Suppressor macrophage treated with lipopolysaccharide for 1 hour (primary cell): Measurements from ENCODE around the gene CALCOCO2.
A peak's percentile ranks its signal among the peaks of the same experiment; 100 is the strongest.

Experiments used
- DNase-seq, 3 donors: peaks; one replicate each; pipeline ENCODE4 v3.0.0-alpha.2; 2020 to 2022

CALCOCO2 gene

DNA sequence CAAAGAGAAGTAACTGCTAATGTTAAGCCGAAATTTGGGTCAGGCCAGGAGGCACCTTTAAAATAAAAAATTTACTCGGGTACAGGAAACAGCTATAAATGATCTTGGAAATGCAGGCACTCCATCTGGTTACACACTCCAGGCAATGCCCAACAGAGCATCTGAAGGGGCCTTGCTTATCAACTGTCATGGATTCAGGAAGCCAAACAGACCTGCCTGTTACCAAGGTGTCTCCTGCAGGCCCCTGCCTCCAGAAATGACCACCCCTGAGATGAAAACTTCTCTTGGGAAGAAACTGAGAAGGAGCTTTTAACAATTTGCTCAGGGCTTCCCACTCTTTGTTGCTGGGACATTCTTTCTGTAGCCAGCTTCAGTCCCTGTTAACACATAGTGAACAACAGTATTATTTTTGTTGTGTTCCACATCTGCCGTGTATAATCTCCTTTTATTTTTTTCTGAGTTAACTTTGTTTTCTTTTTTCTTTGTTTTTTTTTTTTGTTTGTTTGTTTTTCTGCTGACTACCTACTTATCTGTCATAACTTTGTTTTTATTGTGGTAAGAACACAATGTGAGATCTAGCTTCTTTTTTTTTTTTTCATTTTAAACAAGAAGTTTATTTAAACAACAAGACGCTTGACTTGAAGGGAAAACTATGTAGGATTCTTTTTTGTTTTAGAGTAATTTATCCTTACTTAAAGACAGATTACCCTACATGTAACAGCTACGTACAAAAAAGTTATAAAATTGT lies 43.0 kb downstream of the CALCOCO2 start:
- DNase-seq, result peak in 1 of 3 donors; percentile 12

DNA sequence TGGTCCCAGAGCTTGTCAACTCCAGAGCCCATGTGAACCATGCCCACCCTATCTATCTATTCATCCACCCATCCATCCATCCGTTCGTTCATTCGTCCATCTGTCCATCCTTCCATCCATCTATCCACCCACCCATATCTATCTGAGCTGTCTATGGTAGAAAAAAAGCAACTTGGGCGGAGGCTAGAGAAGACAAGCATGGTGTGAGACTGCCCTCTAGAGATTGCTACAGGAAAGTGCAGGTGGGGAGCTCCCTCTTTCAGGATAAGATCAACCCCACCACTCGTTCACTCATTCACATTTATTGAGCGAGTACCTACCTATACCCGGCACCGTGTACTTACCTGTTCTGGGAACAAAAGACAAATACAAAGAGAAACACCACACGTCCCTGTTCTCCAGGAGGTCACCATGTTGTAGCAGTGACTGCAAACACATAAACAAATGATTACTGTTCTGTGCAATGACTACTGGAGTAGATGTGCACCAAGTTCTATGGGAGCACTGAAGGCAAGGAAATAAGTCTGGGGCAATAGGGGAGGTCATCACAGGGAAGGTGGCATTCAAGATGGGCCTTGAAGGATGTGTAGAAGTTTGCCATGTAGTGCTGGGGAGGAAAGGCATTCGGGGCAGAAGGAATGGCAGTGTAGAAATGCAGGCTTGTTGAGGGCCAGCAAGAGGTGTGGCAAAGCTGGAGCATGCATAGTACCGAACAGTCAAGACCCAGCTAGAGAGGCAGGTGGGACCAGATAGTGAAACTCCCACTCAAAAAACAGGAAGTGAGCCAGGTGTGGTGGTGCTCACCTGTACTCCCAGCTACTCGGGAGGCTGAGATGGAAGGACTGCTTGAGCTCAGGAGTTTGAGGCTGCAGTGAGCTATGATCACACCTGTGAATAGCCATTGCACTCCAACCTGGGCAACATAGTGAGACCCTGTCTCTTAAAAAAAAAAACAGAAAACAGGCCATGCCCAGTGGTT lies 48.4 kb downstream of the CALCOCO2 start:
- DNase-seq, result peak; percentile 77 to 82 (median 77)

DNA sequence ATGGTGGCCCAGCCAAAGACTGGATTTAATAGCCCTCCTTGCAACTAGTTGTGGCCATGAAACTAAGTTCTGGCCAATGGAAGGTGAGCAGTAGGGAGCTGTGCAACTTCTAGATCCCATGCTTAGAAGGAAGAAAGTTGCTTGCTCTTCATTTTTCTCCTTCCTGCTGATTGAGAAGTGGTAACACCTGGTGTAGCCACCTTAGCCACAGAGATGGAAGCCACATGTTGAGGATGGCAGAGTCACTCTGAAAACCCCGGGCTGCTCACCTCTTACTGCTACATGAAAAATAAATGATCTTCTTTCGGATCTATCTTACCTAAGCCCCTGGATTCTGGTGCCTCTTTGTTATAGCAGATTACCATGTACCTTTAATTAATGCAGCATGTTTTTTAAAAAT lies 51.4 kb downstream of the CALCOCO2 start:
- no peak for DNase-seq

DNA sequence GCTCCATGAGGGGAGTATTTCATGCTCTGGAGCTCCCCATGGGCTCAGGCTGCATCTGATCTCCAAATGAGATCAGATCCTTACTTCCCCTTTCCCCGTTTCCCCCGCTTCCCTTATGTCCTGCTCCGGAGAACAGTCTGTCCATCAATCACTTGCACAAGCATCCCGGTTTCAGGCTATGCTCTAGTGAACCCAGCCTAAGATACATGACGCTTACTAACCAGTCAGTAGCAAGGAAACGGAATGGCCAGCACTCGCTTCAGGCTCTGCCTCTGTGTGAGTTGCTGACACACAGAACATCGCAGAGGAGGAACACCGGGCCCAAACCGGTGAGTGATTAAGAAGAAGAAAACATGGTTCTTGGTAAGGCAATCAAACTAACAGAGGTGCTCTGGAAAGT lies 52.3 kb downstream of the CALCOCO2 start:
- DNase-seq, result peak; percentile 28 to 49 (median 41)

DNA sequence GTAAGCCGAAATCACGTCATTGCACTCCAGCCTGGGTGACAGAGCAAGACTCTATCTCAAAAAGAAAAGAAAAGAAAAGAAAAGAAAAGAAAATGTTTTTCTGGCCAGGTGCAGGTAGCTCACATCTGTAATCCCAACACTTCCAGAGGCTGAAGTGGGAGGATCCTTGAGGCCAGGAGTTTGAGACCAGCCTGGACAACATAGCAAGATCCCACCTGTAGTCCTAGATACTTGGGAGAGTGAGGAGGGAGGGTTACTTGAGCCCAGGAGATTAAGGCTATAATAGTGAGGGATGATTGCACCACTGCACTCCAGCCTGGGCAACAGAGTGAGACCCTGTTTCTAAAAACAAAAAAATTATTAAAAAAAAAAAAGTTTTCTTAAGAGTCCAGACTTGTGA lies 59.3 kb downstream of the CALCOCO2 start:
- no peak for DNase-seq

DNA sequence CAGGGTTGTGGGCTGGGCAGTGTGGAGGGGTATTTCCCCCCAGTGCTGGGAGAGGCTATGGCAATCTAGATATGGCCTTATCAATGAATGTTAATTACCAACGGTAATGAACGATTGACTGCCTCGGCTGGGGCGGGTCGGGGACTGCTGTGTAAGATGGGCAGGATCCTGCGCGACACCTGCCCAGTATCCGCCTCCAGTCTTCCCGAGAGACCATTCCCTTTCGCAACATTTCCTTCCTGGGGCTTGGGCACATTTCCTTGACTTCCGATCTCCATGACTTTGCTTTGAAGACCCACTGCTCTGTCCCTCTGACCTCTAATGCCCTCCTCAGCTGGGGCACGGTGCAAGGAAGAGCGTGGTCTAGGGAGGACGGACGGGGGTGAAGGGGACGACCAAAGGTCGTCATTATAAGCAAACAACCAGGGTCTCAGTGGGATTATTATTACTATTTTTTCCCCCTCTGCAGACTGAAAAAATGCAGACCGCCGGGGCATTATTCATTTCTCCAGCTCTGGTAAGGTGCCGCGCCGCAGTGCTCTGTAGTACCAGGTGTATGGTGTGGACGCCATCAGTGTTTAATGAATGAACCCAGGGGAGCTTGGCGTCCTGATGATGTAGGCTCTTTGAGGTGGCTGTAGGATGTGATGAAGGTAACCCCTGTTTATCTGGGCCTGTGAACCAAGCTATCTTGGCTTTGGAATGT lies 62.3 kb downstream of the CALCOCO2 start:
- no peak for DNase-seq

DNA sequence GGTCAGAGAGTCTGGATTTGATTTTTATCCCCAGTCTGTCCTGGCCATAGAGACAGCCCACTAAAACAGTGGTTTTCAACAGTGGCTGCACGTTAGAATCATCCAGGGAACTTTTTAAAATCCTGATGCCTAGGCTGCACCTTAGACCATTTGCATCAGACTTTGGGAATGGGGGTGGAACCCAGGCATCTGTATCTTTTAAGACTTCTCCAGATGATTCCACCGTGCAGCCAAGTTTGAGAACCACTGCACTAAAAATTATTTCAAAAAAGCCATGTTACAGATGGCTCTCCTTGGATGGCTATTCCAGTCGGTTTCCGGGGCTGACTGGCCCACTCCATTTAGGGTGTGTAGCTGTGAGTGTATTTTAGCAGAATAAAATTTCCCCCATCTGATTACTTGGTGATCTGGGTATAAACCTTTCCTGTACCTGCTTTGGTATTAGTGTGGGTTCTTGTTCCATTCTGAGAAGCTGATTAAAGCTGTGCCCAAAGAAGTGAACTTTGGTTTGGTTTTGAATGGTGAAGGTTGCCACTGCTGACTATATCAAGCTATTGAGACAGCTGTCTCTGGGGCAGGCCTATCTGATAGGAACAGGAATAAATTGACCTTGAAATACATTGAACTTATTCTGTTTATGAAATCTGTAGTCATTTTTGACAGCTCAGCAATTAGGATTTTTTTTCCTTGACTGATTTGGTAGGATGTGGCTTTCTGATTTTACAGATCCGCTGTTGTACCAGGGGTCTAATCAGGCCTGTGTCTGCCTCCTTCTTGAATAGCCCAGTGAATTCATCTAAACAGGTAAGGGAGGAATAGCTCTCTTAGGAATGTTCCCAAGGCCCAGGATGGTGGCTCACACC lies 63.0 kb downstream of the CALCOCO2 start:
- no peak for DNase-seq

DNA sequence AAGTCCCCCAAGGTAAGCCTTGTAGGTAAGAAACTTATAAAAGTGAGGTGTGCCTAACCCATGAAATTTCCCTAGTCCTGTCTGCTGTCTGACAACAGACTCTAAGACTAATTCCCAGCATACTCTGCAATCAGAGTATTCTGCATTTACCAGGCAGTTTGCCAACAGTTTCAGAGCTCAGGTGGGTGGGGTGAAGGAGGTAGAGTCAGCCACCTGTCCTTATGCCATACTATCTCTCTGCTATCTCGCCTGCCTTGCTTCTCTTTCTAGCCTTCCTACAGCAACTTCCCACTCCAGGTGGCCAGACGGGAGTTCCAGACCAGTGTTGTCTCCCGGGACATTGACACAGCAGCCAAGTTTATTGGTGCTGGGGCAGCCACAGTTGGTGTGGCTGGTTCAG lies 64.1 kb downstream of the CALCOCO2 start:
- no peak for DNase-seq

DNA sequence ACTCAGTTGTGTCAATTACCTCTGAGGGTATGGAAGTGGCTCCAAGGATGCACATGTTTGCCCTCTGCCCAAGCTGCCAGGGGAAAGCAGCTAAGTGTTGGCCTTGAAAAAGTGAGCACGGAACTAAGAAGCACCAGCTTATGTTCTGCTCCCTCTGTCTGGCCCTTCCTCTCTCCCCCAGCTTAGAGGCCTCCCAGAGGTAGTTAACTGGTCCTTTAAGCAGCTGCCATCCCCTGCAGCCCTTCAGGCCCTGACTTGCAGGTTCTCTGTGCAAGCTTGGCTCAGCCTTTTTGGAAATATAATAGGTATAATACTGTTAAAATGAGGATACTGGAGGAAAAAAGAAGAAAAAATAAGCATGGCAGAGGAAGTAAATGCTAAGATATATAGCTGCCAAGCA lies 70.4 kb downstream of the CALCOCO2 start:
- DNase-seq, result no peak

DNA sequence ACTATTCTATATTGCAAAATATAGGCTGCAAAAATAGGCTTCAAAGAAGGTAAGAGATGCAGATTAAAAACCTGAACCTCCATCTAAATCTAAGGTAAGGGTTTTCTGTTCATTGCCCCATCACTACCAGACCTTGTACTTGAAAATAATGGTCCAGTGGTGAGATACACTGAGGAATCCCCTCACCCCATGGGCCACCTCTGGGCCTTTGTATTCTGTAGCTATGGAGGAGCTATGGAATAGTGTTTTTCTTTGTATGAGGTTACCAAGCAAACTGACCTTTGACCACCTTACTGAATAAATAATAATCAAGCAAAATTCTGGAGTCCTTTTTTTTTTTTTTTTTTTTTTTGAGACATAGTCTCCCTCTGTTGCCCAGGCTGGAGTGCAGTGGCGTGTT lies 72.6 kb downstream of the CALCOCO2 start:
- no peak for DNase-seq

DNA sequence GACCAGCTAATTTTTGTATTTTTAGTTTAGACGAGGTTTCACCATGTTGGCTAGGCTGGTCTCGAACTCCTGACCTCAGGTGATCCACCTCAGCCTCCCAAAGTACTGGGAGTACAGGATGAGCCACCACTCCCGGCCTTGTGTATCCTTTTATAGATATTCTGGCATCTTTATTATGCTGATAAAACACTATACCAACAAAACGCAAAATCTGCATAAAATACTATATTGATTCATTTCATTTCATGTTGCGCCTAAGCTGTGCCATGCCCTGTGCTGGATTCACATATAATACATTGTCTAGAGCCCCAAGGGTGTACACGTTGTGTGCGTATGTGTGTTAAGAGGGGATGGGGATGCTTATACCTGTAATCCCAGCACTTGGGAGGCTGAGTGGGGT lies 73.6 kb downstream of the CALCOCO2 start:
- DNase-seq, result no peak

DNA sequence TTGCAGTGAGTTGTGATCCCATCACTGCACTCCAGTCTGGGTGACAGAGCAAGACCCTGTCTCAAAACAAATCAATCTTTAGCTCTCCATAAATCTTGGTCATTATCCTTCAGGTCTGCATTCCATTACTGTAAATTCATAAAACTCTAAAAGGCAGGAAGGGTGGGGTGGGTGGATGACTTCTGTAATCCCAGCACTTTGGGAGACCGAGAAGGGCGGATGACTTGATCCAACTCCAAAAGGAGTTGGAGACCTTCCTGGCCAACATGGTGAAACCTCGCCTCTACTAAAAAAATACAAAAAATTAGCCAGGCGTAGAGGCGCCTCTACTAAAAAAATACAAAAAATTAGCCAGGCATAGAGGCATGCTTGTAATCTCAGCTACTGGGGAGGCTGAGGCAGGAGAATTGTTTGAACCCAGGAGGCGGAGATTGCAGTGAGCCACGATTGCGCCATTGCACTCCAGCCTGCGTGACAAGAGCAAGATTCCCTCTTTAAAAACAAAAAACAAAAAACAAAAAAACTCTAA lies 75.2 kb downstream of the CALCOCO2 start:
- DNase-seq, result no peak

DNA sequence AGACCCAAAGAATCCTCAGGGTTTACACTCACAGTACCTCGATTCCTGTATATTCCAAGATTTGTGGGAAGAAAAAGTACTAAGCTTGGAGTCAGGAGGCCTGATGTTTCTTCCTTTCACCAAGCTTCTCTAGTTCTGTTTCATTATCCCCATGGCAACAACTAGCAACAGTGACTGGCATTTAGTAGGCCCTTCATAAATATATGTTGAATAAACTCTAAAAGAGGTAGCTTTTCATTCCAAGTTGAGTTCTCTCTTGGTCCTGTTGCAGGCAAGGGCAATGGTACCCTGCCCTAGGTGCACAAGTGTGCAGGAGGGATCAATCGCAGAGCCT lies 76.8 kb downstream of the CALCOCO2 start:
- DNase-seq, result peak in 2 of 3 donors; percentile 35 to 42

DNA sequence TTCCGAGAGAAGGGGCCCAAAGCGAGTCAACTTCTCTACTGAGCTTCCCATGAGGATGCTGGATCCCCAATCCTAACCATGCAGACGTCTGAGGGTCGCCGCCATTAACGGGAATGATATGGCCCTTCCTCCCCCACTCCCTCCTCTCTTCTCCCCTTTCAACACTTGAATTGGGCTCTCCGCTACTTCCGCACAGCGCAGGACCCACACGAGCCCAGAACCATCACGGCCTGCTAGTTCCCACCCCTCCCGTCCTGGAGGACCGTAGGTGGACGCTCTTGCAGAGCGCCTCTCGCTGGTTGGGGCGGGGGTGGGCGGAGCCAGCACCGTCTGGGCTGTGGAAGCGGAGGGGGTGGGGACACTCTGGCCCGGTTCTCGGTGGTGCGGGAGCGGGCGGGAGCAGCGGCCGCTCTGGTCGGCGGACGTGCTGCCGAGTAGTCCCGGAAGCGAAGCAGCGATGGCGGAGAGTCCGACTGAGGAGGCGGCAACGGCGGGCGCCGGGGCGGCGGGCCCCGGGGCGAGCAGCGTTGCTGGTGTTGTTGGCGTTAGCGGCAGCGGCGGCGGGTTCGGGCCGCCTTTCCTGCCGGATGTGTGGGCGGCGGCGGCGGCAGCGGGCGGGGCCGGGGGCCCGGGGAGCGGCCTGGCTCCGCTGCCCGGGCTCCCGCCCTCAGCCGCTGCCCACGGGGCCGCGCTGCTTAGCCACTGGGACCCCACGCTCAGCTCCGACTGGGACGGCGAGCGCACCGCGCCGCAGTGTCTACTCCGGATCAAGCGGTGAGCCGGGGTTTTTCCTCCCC lies 77.4 kb downstream of the CALCOCO2 start, which contains the start of gene UBE2Z:
TSS of gene UBE2Z (plus strand) at position 361 of the 797 bp plus-strand sequence. CDS start at position 458, 97 bp downstream.
- DNase-seq, result peak; percentile 92 to 96 (median 94)

DNA sequence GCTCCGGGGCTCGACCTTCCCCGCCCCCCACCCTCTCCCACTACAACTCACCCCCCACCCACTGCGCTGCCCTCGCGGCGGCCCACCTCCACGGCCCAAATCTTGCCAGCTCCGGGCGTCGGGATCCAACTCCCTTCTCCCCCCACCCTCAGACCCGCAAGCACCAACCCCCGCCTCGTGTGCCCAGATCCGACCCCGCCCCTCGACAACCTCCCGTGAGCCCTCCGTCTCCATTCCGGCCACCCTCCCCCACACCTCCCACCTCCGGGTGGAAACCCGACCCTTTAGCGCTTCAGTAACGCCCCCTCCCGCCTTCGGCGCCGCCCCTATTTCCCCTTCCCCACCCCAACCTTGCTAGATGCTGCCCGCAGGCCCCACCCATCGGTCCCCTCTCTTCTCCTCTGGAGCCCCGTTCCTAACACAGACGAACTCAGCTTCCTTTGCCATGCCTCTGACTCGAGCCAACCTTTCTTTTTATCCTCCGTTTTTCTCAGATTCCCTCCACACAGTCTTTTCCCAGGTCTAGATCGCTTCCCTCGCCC lies 78.1 kb downstream of the CALCOCO2 start:
- DNase-seq, result peak; percentile 71 to 90 (median 82)

DNA sequence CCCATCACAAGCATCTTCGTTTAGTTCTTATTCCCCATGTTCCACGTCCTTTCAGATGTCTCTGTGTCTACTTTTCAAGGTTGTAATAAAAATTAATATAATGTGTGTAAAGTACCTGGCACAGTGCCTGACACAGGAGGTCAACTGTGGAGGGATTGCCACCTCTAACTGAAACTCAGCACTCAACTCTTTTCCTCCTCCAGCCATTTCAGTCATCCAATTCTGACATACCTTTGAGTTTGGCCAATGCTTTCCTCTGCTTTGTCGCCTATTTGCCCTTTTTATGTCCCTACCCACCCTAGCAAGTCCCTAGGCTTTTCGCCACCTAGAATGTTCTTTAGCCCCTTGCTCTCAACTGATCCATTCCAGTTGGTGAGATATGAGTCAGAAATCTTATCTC lies 78.9 kb downstream of the CALCOCO2 start:
- no peak for DNase-seq

DNA sequence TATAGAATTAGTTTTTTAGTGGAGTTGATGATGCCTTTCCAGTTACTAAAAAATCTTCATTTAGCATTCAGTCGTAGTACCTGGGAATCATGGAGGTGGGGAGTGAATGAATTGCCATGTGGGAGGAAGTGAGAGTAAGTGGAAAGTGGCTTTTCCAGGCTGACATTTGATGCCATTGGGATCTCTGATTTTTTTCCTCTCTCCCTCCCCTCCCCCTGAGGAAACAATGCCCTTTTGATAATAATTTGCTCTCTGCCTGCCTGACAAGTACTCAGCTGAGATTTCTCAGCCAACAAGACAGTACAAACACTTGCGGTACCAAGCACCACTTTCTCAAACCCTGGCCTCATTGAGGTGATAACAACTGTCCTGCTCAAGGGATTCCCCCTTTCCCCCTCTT lies 79.5 kb downstream of the CALCOCO2 start:
- DNase-seq, result no peak

DNA sequence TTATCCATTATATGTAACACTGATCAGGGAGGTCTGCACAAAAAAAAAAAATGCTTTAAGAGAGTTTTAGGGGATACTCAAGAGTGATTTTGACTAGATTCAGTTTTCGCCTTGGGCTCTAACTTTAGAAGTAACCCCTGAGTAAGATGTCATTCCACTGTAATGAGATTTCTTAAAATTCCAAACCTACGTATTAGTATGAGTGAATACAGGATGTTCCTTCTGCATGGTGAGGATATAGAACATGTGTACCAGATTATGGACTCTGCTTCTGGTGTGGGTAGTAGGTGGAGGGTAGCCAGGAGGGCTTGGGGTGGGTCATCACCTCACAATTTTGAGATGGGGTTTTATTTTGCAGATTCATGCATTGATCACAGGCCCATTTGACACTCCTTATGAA lies 81.6 kb downstream of the CALCOCO2 start:
- no peak for DNase-seq
